GM21529 (cell line): ENCODE measurements around the gene IFITM10.
"Not testable (repeated sequence)": the region's sequence is repeated elsewhere in the genome, so short reads cannot be mapped to it uniquely, and the experiment has no call there.

Source experiments
- ATAC-seq: cut with Tn5 transposase; IDR thresholded peaks from one replicate; pipeline ENCODE4 v1.9.1; 2021; ENCODE audit not compliant: unreplicated experiment

The IFITM10 gene

DNA sequence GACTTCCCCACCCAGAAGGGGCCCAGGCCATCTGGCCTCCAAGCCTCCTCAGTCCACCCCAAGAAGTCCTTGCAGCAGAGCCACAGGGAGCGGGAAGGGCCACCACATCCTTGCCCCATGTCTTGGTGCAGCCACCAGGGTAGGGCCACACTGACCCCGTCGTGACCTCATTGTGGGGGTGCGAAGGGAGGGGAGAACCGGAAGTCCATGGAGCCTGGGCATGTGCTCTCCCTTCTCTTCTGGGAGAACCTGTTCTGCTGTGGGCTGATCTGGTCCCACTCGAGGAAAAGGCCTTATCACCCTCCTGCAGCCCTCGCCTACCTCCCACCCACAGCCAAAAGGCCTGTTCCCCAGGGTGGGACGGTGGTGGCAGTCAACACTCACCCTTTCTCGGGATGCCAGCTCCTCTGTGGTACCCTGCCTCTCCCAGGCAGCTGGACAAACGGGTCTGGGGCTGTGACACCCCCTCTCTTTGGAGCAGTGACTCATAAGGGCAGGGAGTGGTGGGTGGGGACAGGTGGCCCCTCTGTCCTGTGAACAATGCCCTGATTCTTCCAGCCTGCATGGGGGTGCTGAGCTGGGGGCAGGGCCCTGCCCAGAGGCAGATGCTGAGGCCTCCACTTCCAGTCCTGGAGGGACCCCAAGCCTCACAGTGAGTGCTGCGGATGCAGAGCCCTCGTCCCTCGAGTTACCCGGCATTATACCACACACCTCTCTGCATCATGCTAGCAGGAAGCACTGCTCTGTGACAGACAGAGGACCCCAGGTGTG lies 27.9 kb upstream of the IFITM10 start:
- no peak for ATAC-seq

GRCh38 chr11:1777737-1778136 lies 27.3 kb upstream of the IFITM10 start:
- ATAC-seq, result no peak

GRCh38 chr11:1776944-1777715 lies 26.7 kb upstream of the IFITM10 start:
- no peak for ATAC-seq

GRCh38 chr11:1776331-1776851 lies 26.0 kb upstream of the IFITM10 start:
- no peak for ATAC-seq

GRCh38 chr11:1774886-1775285 lies 24.5 kb upstream of the IFITM10 start:
- ATAC-seq, result no peak

DNA sequence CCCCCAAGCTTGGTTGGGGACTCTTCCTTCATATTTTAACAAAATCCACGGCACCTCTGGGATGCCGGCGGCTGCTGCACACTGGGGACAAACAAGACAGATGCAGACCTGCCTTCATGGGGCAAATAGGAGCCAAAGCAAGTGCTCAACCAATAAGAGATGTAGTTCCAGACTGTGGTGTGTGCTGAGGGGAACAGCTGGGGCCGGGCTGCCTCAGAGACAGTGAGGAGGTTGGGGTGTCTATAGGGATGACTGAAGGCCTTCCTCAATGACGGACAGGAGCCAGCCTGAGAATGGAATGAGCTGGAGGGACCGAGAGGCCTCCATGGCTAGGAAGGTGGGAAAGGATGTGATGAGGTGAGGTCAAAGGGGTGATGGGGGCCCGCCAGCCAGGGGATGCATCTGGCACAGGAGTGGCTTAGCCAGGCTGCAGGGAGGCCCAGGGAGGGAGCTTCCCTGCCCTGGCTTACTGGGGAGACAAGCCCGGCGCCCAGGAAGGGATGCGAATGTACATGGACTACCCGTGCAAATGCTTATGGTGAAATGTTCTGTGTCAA lies 23.7 kb upstream of the IFITM10 start:
- ATAC-seq, result no peak

GRCh38 chr11:1773131-1773993 lies 23.0 kb upstream of the IFITM10 start:
- no peak for ATAC-seq

GRCh38 chr11:1772270-1773130 lies 22.1 kb upstream of the IFITM10 start:
- no peak for ATAC-seq

DNA sequence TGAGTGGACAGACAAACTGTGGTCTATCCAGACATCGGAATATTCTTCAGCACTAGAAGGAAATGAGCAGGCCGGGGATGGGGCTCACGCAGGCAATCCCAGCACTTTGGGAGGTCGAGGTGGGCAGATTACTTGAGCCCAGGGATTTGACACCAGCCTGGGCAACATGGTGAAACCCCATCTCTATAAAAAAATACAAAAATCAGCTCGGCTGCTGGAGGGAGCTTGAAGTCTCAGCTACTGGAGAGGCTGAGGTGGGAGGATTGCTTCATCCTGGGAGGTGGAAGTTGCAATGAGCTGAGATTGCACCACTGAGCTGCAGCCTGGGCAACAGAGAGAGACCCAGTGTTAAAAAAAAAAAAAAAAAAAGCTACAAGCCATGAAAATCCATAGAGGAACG lies 21.3 kb upstream of the IFITM10 start:
- no peak for ATAC-seq

DNA sequence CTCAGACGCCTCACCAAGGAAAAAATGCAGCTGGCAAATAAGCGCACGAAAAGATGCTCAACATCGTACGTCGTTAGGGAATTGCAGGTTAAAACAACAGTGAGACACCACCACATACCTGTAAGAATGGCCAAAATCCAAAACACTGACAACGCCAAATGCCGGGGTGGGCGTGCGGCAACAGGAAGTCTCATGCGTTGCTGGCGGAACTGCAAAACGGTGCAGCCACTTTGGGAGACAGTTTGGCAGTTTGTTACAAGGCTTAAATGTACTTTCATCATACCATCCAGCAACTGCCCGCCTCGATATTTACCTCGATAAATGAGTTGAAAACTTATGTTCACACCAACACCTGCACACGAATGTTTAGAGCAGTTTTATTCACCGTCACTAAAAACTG lies 20.9 kb upstream of the IFITM10 start:
- ATAC-seq, result no peak

DNA sequence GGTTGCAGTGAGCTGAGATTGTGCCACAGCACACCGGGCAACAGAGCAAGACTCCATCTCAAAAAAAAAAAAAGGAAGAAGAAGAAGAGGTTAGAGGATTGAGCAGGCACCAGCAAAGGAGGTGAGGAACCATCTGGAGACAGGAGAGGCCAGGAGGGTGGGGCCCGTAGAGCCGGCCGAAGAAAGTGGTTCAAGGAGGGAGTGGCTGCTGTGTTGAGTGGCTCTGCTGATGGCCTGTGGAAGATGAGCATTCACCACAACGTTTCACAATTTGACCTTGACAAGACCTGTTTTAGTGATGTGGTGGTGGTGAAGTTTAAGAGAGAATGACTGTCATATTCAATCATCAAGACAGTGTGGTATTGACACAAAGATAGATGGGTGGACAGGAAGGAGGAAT lies 20.1 kb upstream of the IFITM10 start:
- no peak for ATAC-seq

DNA sequence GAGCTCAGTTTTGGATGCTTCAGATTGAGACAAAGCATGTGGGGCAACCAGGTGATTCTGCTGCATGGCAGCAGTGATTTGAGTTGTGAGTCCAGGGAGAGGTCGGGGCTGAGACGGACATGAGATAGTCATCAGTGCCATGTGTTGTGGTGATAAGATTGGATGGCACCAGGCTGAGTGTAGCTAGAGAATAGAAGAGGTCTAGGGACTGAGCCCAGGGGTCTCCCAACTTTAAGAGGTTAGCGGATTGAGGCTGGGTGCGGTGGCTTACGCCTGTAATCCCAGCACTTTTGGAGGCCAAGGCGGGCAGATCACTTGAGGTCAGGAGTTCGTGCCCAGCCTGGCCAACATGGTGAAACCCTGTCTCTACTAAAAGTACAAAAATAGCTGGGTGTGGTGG lies 19.7 kb upstream of the IFITM10 start:
- no peak for ATAC-seq

DNA sequence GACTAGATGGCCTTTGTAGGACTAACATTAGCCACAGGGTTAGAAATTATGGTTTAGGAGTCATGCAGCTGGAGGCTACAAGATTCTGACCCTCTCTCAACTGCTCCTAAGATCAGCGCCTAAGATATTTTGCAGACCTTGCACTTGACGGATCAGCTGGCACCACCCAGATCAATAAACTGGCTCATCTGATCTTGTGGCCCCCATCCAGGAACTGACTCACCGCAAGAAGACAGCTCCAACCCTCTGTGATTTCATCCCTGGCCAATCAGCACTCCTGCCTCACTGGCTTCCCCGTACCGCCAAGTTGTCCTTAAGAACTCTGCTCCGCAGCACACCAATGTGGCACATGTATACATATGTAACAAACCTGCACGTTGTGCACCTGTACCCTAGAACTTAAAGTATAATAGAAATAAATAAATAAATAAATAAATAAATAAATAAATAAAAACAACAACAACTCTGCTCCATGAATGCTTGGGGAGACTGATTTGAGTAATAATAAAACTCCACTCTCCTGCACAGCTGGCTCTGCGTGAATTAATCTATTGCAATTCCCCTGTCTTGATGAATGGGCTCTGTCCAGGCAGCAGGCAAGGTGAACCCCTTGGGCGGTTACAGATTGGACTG lies 19.0 kb upstream of the IFITM10 start:
- not testable (repeated sequence) for ATAC-seq

DNA sequence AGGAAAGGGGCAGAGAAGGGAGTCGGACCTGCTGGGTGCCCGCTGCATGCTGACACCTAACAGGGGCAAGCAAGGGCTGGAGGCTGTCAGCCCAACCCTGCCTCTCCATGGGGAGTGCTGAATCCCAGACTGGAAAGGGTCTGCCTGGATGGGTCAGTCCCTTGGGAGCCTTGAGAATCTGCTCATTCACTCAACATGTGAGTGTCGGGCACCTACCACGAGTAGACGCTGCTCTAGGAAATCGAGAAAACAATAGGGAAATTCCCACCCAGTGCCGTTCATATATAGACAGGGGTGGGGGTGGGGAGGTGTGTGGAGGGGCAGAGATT lies 17.7 kb upstream of the IFITM10 start:
- ATAC-seq, result no peak

- ATAC-seq, result no peak
These were observed 17.2 kb upstream of the IFITM10 start for GRCh38 chr11:1767399-1768140.

GRCh38 chr11:1766719-1767398 lies 16.5 kb upstream of the IFITM10 start:
- ATAC-seq, result no peak

- no peak for ATAC-seq
These were observed 15.7 kb upstream of the IFITM10 start for GRCh38 chr11:1765871-1766718.
